A673 (cell line): ENCODE results near the gene TMOD2.

ENCODE experiments used
- CTCF ChIP-seq: fragments of 300-800, 200-600 bp; sonication (generic); conservative IDR thresholded peaks from 2 replicates; pipeline ENCODE4 v1.5.1; 2017; ENCODE audit warnings: low read depth, mild to moderate bottlenecking, antibody characterized with exemption, low read length, moderate library complexity, mixed read lengths
- EZH2 ChIP-seq: fragments of 200-600 bp; sonication (generic); IDR thresholded peaks from 2 replicates; pipeline ENCODE4 v1.6.1; 2017; ENCODE audit warnings: borderline replicate concordance, low read depth, mild to moderate bottlenecking, mixed read lengths, antibody characterized with exemption, low read length; ENCODE audit not compliant: poor library complexity, severe bottlenecking

DNA sequence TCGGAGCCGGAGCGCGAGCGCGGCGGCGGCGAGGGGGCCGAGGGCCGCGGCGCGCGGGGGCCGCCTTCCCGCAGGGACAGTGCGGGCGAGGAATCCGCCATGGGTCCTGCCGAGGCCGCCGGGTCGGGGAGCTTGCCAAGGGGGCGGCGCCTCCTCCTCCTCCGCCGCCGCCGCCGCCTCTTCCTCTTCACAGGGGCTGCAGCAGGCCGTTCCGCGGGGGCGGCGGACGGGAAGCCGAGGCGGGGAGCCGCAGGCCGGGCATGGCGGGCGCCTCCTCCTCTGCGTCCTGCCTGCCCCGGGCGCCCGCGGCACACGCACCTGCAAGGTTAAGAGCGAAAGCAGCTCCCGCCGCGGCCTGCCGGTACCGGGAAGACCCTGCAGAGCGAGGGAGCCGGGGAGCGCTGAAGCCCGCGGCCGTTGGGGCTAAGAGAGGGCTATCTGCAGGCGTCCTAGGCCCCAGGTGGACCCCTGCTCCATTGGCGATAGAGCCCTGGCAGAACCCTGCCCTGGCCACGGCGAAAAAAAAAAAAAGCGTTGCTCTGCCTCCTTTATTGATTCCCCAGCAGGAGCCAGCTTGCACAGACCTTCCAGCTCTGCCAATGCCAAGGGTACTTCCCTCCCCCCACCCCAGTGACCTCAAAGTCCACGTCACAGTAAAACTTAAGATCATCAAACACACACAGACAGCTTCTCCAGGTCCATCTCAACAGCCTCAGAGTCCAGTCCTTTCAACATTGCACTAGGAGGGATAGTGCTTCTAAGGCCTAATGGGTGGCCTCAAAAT, 13.7 kb upstream of the TMOD2 start, which contains the start of gene LYSMD2:
- TF ChIP-seq CTCF (no peak), EZH2 (no peak)
